SJCRH30 (cell line): Measurements from ENCODE around the gene ZNF324. TPM values are rescaled to one million over a fixed set of nuclear protein-coding genes. Genes with fewer than 3 reads are reported as not detected.

Experiments used
- DNase-seq, 2 experiments: peaks; one replicate each; pipeline ENCODE4 v3.0.0-alpha.2; 2015 to 2020
- H3K27ac ChIP-seq: fragments of 250-450 bp; sonication (Bioruptor Pico); 2 replicates; pipeline ENCODE4 v1.5.1; 2020; ENCODE audit warnings: mild to moderate bottlenecking, moderate library complexity
- H3K27me3 ChIP-seq: fragments of 250-450 bp; sonication (Bioruptor Pico); 2 replicates; pipeline ENCODE4 v1.5.1; 2020; ENCODE audit warnings: mild to moderate bottlenecking, moderate library complexity
- H3K36me3 ChIP-seq: fragments of 250-450 bp; sonication (Bioruptor Pico); 2 replicates; pipeline ENCODE4 v1.5.1; 2020; ENCODE audit warnings: mild to moderate bottlenecking, moderate library complexity
- H3K4me1 ChIP-seq: fragments of 250-450 bp; sonication (Bioruptor Pico); 2 replicates; pipeline ENCODE4 v1.5.1; 2020; ENCODE audit warnings: mild to moderate bottlenecking, moderate library complexity
- H3K4me3 ChIP-seq: fragments of 250-450 bp; sonication (Bioruptor Pico); 2 replicates; pipeline ENCODE4 v1.5.1; 2020; ENCODE audit warnings: mild to moderate bottlenecking, moderate library complexity
- H3K9me3 ChIP-seq: fragments of 250-450 bp; sonication (Bioruptor Pico); replicated peaks from 2 replicates; pipeline ENCODE4 v1.5.1; 2020; ENCODE audit warnings: mild to moderate bottlenecking, moderate library complexity
- total RNA-seq: library from RNA; depleted of rRNA; stranded (reverse); fragments of >200 nt; shearing (Covaris generic); gene quantifications from 2 replicates; pipeline ENCODE4 v1.2.3, GENCODE V29; 2014; rRNA removed

ZNF324 gene
- total RNA-seq, 1 experiment from 2014 or later: 9.6 TPM

- DNase-seq: peak; percentile 77 to 84
- Histone ChIP-seq H3K4me3 (peak overlapping the region; percentile 75), H3K27ac (peak overlapping the region; percentile 67), H3K27me3 (no peaks in the 10 kb centered on the region), H3K36me3 (no peaks in the 10 kb centered on the region; the same call in 1 of the 2 replicates), H3K4me1 (no peaks in the 10 kb centered on the region), H3K9me3 (no peaks in the 10 kb centered on the region)
Observed at GRCh38 chr19:58519087-58519354, 52.1 kb downstream of the ZNF324 start.

DNA sequence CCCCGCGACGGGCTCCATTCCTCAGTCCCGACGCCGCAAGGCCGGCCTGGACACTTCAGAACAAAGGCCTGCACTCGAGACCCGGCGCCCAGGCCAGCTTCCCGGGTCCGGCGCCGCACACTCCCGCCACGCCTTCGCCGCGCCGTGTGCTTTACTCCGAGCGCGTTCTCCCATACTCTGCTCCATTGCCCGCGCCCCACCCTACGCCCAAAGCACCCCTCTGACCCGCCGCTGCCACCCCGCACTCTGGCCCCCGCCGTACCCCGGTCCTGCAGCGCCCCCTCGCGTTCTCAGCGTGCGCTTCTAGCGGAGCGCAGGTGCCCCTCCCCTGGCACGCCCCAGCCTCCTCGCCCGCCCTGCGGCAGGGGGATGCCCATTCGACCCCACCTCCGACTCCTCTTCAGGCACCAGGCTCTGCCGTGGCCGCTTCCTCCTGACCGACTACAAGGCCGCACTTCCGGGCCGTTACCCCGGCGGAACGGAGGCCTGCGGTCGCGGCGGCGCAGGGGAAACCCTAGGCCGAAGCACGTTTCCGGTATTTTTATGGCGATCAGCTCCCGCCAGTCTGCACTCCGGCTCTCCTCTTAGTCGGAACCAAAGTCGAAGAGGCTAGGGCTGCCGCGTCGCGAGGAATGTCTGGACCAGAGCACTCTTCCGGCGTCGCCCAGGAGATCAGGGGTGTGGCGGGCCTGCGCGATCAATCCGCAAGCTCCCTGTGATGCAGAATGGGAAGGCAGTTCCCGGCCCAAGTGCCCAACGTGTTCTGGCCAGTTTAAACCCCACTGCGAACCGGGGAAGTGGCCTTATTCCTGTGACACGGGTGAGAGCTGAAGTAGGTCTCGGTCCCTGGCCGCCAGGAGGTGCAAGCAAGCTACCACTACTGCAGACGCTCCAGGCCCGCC, 52.7 kb downstream of the ZNF324 start, which contains the start of gene ZBTB45:
TSS of gene ZBTB45 (minus strand) at position 456 of the 902 bp plus-strand sequence. CDS start 2,137 bp downstream, outside the sequence.
- H3K4me1 ChIP-seq: no peaks in the 10 kb centered on the region
- H3K9me3 ChIP-seq: no peaks in the 10 kb centered on the region
- H3K27me3 ChIP-seq: no peaks in the 10 kb centered on the region
- DNase-seq: peak; percentile 93 to 96
- H3K4me3 ChIP-seq: peak within 1 kb of the TSS; percentile 75
- peak within 1 kb of the TSS; percentile 67 for H3K27ac ChIP-seq
- no peaks in the 10 kb centered on the region; the same call in 1 of the 2 replicates for H3K36me3 ChIP-seq

DNA sequence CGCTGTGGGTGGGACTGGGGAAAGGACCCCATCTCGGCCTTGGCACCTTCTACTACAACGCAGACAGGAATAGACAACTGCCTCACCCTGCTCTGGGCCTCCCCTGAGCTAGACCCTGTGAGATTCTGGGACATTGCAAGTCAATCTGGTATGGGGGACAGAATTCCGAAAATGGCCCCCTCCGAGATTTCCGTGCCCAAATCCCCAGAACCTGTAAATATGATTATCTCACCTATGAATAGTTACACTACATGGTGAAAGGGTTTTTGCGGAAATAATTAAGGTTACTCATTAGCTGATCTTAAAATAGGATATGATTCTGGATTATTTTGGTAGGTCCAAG, 53.3 kb downstream of the ZNF324 start:
- no peaks in the 10 kb centered on the region for H3K9me3 ChIP-seq
- DNase-seq: no peak
- H3K36me3 ChIP-seq: no peaks in the 10 kb centered on the region; the same call in 1 of the 2 replicates
- peak overlapping the region; percentile 75 for H3K4me3 ChIP-seq
- H3K27me3 ChIP-seq: no peaks in the 10 kb centered on the region
- no peaks in the 10 kb centered on the region for H3K4me1 ChIP-seq
- peak overlapping the region; percentile 67 for H3K27ac ChIP-seq

DNA sequence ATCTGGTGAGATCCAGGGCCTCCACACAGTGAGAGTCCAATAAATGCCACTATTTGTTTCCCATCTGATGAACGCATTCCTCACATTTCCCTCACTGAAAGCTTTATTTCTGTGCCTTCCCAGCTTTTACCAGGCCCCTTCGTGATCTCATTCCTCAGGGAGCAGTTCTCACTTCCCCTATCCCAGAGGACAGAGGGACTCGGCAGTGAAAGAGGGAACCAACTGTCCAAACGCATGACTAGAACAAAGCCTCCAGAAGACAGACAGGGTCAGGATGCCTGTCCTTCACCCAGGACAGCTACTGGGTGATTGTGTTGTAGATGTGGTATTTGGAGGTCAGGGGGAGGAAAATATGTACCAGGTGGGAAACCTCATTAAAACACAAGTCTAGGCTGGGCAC, 54.8 kb downstream of the ZNF324 start:
- Histone ChIP-seq H3K4me1 (no peaks in the 10 kb centered on the region), H3K9me3 (no peaks in the 10 kb centered on the region), H3K27me3 (no peaks in the 10 kb centered on the region), H3K27ac (no peak overlapping the region), H3K4me3 (no peak overlapping the region), H3K36me3 (no peaks in the 10 kb centered on the region)
- DNase-seq: no peak

DNA sequence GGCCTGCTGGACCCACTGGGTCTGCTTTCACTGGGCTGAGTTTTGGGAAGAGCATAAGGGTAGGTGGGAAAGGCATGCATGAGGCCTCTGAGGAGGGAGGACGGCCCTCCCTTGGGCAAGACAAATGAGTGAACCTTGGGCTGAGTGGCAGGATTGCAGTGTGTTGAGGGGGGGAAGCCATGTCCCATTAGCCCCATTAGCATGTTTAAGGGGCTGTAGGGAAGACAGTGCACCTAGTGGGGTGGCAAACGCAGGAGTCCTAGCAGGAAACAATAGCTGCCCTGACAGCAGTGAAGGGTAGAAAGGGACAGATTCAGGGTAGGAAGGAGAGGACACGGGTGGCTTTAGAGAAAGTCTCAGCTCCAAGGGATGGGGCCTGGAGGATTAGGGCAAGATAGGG, 55.8 kb downstream of the ZNF324 start:
- Histone ChIP-seq H3K27me3 (no peaks in the 10 kb centered on the region), H3K27ac (no peak overlapping the region), H3K4me1 (no peaks in the 10 kb centered on the region), H3K36me3 (no peaks in the 10 kb centered on the region), H3K4me3 (no peak overlapping the region), H3K9me3 (no peaks in the 10 kb centered on the region)
- DNase-seq: no peak

Other genes starting within 250 kb of the ZNF324 start
- 40.5 and 46.1 TPM in 2 replicates for gene ZNF544, start 238.2 kb upstream of the ZNF324 start, total RNA-seq
- 12.7 and 13.4 TPM in 2 replicates for gene ZNF8, start 188.1 kb upstream of the ZNF324 start, total RNA-seq
- gene ERVK3-1, start 161.7 kb upstream of the ZNF324 start, total RNA-seq: 45.0 and 47.4 TPM in 2 replicates
- gene ZSCAN22, start 140.1 kb upstream of the ZNF324 start, total RNA-seq: 4.7 and 5.0 TPM in 2 replicates
- gene A1BG, start 113.6 kb upstream of the ZNF324 start, total RNA-seq: 9.7 and 10.2 TPM in 2 replicates
- gene ZNF497, start 104.3 kb upstream of the ZNF324 start, total RNA-seq: 0.45 and 0.73 TPM in 2 replicates
- gene ZNF837, start 86.0 kb upstream of the ZNF324 start, total RNA-seq: 0.30 and 0.47 TPM in 2 replicates
- gene RPS5, start 79.8 kb upstream of the ZNF324 start, total RNA-seq: 1,942 and 2,376 TPM in 2 replicates
- gene RNF225, start 71.4 kb upstream of the ZNF324 start, total RNA-seq: 0.20 and 0.38 TPM in 2 replicates
- gene ZNF584, start 58.4 kb upstream of the ZNF324 start, total RNA-seq: 12.2 and 13.8 TPM in 2 replicates
- not detected in 2 replicates for gene ZNF132, start 26.9 kb upstream of the ZNF324 start, total RNA-seq
- 6.4 and 6.7 TPM in 2 replicates for gene ZNF324B, start 15.5 kb upstream of the ZNF324 start, total RNA-seq
- gene ZNF446, start 9.3 kb downstream of the ZNF324 start, total RNA-seq: 6.1 and 6.7 TPM in 2 replicates
- 0.89 and 1.0 TPM in 2 replicates for gene SLC27A5, start 44.9 kb downstream of the ZNF324 start, total RNA-seq
- 5.1 and 5.5 TPM in 2 replicates for gene ZBTB45, start 52.7 kb downstream of the ZNF324 start, total RNA-seq
- 586 and 615 TPM in 2 replicates for gene TRIM28, start 77.0 kb downstream of the ZNF324 start, total RNA-seq
- gene CHMP2A, start 88.0 kb downstream of the ZNF324 start, total RNA-seq: 40.1 and 44.9 TPM in 2 replicates
- 62.8 and 72.0 TPM in 2 replicates for gene UBE2M, start 91.5 kb downstream of the ZNF324 start, total RNA-seq
- gene MZF1, start 106.3 kb downstream of the ZNF324 start, total RNA-seq: 6.0 and 6.5 TPM in 2 replicates